GM21529 (cell line): Measurements from ENCODE around the gene PRKAG2.
"Not testable (repeated sequence)": the region's sequence is repeated elsewhere in the genome, so short reads cannot be mapped to it uniquely, and the experiment has no call there.

Experiments used
- ATAC-seq: cut with Tn5 transposase; IDR thresholded peaks from one replicate; pipeline ENCODE4 v1.9.1; 2021; ENCODE audit not compliant: unreplicated experiment

Gene PRKAG2

DNA sequence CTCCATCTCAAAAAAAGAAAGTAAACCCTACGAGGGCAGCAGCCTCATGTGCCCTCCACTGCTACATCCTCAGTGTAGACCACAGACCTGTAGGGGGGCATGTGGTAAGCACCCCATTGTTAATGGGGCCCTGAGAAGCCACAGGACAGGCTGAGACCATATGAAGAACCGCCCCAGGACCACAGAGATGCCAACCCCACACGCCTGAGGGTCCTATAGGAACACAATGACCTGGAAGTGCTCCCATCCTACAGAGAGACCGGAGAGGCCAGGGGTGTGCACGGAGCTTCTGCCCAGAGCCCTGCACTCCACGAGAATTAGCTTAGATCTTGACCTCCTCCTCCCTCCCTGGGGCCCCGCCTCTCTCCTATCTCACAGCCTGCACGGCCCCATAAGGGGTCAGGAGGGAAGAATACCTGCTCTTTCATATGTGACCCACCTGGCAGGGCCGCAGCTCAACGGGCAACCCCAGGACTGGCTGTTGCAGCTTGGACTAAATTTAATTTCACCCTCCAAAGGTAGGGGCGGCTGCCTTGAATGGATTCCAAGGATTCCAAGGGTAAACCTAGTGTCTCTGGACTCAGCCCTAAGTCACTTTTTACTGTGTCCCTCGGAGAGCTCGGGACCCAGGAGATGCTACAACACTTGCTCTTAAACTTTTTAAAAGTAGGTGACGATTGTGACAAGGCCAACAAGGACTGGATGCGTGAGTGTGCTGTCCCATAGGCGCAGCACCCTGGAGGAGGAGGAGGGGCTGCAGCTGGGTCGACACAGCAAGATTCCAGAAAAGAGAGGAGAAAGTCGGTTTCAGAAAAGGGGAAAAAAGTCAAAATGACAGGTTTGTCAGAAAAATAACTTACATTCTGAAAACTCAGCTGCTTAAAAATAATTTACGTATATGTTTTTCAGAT is 24.2 kb downstream of the PRKAG2 start:
- no peak for ATAC-seq

DNA sequence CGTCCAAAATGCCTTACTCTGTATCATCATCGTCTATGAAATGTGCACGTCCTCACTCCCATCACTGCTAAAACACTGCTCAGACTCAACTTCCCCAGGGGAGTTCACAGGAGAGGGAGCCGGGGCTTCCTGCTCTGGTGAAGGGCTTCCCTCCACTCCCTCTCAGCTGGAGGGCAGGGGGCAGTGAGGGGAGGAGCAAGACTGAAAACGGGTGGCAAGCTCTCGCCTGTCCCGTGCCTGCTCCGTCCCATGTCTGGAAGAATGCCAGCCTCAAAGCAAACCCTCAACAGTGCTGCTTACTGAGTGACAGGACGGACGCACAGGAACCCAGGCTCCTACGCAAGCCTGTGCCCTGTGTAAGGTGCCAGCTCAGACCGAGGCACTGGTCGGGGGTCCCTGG is 25.1 kb downstream of the PRKAG2 start:
- ATAC-seq, result peak; percentile 11

DNA sequence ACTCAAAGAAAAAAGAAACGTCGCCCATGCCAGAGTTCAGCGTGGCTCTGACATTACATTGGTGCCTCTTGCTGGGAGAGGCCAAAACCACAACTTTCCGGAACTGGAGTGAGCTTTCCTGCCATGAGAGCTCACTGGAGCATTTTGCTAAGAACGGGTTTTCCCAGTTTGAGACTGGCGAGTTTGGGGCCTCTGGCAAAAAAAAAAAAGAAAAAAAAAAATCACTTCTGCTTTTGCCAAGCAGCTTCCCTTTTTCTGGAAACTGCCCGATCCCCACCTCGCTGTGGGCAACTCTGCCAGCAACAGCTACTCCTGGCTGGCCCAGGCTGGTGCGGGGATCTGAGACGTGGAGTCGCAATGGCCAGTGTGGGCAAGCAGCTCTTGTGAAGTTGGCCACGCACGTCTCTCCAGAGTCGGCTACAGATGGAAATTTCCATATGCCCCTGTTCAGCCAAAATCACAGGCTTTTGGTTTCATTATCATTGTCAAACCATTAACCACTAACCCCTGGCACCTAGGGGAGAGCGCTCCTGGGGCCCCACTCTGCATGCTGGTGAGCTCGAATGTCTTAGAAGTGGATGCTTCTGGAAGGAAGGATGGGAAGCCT is 25.7 kb downstream of the PRKAG2 start:
- ATAC-seq, result peak; percentile 71

DNA sequence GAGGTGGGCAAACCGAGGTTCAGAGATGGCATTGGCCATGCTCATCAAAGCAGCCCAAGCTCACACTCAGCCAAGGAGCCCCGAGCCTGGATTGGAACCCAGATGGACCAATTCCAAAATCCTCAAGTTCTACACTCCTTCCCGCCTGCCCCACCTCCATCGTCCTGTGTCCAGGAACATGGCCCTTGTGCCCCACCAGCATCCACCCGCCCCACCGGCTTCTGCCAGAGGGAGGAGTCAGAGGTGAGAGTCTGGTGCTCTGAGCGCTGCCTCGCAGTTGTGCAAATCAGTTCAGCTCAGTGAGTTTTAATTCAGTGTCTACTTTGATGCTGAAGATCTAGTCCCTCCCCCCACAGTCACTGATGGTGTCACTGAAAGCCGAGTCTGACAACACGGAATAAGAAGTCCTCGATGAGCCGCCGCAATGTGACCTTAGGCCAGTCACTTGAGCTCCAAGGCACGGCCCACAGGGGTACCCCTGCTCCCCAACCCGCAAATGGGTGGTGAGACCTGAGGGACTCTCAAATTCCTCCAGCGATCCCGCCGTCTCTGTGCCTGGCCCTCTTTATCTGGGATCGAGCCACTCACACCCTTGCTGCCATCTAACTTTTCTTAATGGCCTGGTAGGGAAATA is 26.3 kb downstream of the PRKAG2 start:
- no peak for ATAC-seq

DNA sequence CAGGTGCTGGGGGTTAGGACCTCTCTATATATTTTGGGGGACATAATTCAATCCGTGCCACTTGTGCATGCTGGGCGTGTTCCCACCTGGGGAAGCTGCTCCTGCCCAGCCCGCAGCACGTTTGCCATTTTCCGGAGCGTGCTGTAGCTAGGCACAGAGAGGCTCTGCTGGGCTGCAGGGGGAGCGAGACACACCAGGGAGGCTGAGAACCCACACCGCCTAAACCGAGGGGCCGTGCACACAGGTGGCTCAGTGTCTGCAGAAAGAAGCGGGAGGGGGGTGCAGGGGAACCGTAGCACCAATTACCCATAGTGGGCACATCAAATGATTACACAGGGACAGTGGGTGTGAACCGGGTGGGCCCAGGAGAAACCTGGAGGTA is 27.0 kb downstream of the PRKAG2 start:
- ATAC-seq, result no peak

DNA sequence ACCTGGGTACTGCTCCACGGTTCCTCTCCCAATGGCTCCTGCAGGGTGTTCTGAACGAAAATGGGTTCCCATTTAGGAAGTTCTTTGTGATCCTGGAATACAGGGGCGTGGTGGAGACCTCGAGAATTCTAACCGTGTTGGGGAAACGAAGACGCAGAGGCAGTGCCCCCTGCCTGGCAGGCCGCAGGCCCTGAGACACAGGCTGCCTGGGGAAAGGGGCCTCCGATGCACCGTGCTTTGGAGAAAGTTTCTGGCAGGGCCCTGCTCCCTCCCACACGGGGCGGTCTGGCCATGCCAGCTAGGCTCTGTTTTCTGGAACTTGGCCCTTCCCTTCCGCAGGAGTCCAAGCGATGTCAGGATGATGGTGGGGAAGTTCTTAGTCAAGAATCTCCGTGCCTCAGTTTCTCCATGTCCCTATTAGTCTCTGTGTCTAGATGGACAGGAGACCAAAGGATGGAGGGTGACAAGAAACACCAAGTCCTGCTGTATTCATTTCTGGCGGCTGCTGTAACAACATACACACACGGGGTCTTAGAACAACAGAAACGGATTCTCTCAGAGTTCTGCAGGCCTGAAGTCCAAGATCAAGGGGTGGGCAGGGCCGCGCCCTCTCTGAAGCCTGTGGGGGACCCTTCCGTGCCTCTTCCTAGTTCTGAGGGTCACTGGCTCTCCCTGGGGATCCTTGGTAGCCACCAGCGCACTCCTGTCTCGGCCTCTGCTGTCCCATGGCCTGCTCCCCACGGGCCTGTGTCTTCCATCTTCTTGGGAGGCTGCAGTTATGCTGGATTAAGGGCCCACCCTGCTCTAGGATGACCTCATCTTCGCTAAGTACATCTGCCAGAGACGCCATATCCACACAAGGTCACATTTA is 27.7 kb downstream of the PRKAG2 start:
- ATAC-seq, result no peak

DNA sequence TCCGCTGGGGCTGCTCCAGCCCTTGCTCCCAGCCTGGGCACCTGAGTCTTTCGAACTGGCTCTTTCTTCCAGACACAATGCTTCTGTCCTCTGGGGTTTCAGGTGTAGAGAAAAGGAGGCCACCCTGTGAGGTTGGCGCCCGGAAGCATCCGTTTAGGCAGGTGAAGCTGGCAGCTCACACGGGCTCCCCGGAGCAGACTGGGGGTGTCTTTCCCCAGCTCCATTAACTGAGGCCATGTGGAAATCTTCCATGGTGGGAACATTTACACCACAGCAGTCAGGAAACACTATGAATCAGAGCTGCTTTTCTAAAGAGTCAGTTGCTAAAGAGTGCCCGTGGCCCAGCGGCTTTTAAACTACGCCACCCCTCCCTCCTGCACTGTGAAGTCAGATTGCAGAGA is 29.2 kb downstream of the PRKAG2 start:
- no peak for ATAC-seq

DNA sequence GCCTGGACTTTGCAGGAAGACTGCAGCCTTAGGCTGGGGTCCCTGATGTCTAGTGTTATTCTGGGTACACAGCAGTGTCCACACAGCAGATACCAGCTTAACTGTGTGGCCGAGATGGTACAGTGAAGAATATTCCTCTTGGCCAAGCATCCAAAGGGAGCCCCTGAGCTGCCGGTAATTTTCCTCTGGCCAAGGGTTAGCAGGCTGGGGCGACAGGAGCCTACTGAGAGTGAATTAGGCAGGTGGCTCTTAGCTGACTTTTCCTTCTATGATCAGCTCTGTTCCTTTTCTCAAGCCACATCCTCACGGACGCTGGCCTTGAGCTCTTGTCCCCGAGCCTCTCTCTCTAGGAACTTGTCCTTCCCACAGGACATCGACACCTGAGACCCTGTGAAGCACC is 29.8 kb downstream of the PRKAG2 start:
- no peak for ATAC-seq

DNA sequence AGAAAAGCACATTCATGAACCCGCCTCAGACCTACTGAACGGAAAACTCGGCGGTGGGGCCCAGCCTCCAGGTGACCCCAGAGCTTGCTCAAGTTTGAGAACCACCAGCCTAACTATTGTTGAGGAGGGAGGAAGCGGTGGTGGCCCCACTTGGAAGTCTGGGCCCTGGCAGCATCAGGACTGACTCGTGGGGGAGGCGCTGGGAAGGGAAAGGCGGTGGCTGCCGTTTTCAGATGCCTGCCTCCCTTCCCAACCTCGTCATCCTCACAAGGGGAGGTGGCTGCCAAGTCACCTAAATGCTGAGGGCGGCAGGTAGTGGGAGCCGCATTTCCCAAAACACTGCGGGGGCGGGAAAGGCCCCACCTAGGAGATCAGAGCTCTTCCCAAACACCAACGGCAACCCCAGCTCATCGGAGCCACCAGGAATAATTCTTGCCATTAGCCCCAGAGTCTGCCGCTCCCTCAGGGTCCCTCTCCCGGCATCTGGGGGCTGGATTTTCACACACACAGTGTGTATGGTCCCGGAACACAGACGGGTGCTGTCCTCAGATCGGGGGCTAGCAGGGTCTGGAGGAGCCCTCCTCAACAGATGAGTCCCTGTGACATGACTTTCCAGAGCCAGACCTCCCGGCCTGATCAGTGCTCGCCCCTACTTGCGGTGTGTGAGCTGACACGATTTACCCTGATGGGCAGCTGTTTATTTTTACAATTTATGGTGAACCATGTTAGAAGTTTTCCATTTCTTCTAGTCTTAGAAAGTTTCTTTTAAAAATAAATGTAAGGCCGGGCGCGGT is 31.3 kb downstream of the PRKAG2 start:
- no peak for ATAC-seq

DNA sequence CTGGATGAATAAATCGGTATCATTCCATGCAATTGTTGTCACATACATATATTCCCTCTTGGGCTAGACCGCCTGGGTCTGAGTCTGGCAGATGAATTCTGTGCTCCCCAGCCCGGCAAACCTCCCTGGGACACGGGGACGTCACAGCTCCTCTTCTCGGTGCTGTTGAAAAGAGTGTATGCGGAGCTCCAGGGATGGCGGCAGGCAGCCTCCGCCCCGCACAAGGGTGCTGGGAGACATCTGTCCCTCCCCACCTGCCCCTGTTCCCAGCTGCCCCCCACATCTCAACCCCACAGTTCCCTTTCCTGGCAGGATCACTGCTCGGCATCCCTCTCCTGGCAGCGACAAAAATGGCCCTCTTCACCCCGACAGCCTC is 32.1 kb downstream of the PRKAG2 start:
- ATAC-seq, result no peak

DNA sequence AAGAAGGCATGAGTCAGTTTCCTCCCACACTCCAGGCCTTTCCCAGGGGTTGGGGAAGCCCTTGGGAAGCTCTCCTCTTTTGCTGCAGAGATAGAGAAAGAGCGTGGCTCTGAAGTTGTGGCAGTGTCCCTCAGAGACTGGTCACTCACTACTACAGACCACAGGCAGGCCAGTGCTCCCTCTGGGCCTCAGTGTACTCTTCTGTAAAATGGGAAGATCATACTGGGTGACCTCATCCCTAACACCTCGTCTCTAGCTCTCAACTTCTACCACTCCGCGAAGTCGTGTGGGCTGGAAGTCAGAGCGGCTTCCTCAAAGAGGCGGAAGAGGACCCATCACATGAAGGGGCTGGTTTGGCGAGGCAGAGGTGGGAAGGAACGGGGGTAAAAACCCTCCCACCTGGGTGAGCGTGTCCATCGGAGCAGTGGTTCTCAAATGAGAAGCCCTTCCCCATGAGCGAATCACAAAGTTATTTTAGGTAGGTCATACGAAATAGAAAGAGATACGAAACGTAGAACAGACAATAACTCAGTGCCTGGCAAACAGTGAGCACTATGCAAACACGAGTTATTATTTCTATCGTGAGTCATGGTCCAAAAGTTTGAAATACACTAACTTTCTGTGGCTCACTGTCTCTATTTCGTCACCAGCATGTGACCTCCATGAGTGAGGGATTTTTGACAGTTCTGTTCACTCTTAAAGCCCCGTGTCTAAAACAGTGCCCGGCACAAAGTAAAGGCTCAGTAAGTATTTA is 32.7 kb downstream of the PRKAG2 start:
- no peak for ATAC-seq

DNA sequence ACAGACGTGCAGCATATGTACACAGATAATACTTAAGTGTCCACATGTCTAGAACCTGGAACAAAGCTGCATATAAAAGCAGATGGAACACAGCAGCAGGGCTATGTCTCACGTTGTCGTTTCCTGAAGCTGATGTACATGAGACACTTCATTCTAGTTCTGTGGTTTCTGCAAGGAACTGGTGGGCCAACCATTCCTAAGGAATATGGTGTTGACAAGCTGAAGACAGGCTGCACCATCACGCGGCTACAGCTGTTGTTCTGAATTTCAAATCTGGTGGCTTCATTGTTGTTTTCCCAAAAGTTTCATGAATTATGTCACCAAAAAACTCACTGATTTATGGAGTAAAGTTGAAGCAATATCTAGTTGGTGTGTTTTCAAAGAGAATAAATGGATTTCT is 33.7 kb downstream of the PRKAG2 start:
- no peak for ATAC-seq

DNA sequence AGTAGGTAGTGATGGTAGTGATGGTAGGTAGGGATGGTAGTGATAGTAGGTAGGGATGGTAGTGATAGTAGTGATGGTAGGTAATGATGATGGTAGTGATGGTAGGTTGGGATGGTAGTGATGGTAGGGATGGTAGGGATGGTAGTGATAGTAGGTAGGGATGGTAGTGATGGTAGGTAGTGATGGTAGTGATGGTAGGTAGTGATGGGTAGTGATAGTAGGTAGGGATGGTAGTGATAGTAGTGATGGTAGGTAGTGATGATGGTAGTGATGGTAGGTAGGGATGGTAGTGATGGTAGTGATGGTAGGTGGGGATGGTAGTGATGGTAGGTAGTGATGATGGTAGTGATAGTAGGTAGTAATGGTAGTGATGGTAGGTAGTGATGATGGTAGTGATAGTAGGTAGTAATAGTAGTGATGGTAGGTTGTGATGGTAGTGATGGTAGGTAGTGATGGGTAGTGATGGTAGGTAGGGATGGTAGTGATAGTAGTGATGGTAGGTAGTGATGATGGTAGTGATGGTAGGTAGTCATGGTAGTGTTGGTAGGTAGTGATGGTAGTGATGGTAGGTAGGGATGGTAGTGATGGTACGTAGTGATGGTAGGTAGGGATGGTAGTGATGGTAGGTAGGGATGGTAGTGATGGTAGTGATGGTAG is 35.4 kb downstream of the PRKAG2 start:
- not testable (repeated sequence) for ATAC-seq

DNA sequence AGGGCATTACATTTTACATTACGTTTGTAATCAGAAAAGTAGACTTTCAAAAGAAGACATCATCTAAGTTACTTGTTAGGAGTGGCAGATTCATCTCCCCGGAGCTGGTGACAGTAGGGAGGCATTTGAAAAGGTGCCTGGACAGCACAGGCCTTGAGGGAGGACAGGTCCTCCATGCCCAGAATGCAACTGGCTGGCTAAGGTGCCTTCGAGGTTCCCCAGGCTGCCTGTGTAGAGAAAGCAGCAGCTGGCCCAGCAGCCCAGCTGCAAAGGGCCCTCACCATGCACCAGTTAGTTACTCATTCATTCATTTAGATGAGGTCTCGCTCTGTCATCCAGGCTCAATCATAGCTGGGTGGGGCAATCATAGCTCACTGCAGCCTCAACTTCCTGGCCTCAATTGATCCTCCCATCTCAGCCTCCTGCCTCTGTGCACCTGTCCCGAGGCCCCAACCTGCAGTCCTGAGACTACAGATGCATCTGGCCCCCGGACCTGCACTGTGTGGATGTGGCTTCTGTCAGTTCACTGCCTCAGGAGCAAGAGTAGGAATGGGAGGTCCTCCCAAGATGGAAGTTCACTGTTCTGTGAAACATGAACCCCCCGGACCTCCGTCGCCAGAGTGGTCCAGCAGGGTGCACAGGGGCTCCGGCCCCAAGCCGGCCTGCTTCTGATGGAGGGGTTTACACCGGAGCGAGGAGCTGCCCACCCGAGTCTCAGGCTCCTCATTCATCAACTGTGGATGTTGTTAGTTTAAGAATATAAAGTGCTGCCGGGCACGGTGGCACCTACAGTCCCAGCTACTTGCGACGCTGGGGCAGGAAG is 36.6 kb downstream of the PRKAG2 start:
- ATAC-seq, result no peak

DNA sequence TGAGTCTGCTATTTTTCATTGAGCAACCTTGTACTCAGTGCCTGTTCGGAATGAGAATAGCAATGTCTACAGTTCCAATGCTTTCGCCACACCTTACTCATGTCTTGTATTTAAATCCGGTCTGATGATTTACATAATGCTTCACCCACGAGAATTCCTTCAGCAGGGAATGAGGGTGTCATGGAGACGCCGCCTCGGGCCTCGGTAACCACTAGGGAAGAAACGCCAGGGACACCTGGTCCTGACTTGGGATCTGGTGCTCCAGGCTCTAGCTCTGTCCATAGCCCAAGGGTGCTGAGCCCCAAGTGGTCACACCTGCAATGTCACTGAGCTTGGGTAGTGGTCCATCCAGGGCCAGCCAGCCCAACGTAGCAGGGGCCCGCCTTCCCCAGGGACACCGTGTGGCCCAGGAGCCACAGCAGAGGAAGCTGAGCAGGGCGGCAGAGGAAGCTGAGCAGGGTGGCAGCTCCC is 37.4 kb downstream of the PRKAG2 start:
- ATAC-seq, result peak; percentile 5

DNA sequence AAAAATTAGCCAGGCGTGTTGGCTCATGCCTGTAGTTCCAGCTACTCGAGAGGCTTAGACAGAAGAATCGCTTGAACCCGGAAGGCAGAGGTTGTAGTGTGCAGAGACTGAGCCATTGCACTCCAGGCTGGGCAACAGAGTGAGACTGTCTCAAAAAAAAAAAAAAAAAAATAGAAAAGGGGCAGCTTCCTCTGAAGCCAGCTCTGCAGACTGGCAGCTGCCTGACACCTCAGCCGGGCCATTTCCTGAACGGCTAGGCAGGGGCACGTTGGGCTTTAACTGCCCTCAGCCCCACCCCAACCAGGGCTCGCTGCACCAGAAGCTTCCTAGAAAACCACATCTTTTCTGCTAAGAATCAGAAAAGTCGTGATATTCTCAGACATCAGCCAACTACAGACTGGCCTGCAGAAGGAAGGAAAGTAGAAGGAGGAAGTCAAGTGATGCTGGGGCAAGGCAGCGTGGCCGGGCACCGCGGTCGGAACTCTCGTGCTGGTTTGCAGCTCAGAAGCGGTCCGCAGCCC is 38.0 kb downstream of the PRKAG2 start:
- peak; percentile 70 for ATAC-seq

DNA sequence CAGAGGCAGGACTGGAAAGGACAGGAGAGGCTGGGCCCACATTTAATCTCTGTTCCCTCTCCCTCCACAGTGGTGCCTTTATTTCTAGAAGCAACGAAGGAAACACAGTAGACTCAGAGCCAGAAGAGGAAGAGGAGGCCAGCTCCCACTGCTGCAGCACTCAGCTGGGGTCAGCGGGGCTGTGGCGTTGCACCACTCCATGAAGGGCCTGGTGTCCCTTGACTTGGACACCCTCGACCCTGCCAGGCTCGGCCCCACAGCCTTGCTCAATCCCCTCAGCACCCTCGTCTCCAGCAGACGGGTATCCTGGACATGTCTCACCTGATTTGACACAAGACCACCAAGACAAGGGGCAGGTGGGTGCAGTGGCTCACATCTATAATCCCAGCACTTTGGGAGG is 38.8 kb downstream of the PRKAG2 start:
- no peak for ATAC-seq
